Progenitor cell of endocrine pancreas (in vitro differentiated cells): Measurements from ENCODE around the gene ANKS1B. TPM values are rescaled to one million over a fixed set of nuclear protein-coding genes. Genes with fewer than 3 reads are reported as not detected.

Experiments used
- DNase-seq: peaks from one replicate; pipeline ENCODE4 v3.0.0; 2021; ENCODE audit warnings: low spot score; ENCODE audit not compliant: unreplicated experiment
- H3K27ac Mint-ChIP-seq: 2 replicates; pipeline ENCODE4 v1.8.0; 2021; ENCODE audit warnings: mild to moderate bottlenecking, moderate library complexity, mixed read lengths
- H3K27me3 Mint-ChIP-seq: 2 replicates; pipeline ENCODE4 v1.8.0; 2021; ENCODE audit warnings: mixed read lengths
- H3K36me3 Mint-ChIP-seq: 2 replicates; pipeline ENCODE4 v1.8.0; 2022; ENCODE audit warnings: mixed read lengths; ENCODE audit not compliant: insufficient read depth
- H3K4me1 Mint-ChIP-seq: 2 replicates; pipeline ENCODE4 v1.8.0; 2021; ENCODE audit warnings: low read depth, mixed read lengths
- H3K4me3 Mint-ChIP-seq: 2 replicates; pipeline ENCODE4 v1.8.0; 2021; ENCODE audit warnings: low read depth, mild to moderate bottlenecking, moderate library complexity, mixed read lengths
- H3K9me3 Mint-ChIP-seq: 2 replicates; pipeline ENCODE4 v1.8.0; 2021; ENCODE audit warnings: low read depth, mixed read lengths
- total RNA-seq: library from RNA; stranded (reverse); gene quantifications from 2 replicates; pipeline ENCODE4 v1.2.1, GENCODE V29; 2021
- TF ChIP-seq, protein P1 (sequence below): fragments of 200-600 bp; sonication (generic); IDR thresholded peaks from one replicate; pipeline ENCODE4 v1.5.0; 2021; ENCODE audit warnings: antibody characterized with exemption, mild to moderate bottlenecking; ENCODE audit not compliant: unreplicated experiment

The ANKS1B gene
- total RNA-seq, 1 donor from 2014 or later: 10.1 TPM

DNA sequence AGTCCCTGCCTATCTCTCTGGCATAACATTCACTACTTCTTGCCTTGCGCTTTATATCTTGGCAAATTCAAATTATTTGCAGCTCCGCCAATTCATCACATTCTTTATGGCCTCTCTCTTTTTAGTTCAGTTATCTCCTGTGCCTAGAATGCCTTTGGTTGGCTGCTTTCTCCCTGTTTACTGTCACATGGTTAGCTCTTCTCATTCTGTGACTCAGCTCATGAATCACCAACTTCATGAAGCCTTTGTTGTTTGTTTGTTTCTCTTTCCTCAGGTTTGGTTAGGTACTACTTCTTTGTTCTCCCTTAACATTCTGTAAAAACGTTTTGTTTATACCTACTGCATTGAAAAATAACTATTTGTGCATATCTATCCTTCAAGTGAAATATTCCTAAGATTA, 713.7 kb downstream of the ANKS1B start:
- Mint-ChIP-seq H3K4me1 (no peaks in the 10 kb centered on the region), H3K9me3 (peaks cover 20% of the 10 kb centered on the region), H3K4me3 (no peak overlapping the region), H3K27me3 (no peaks in the 10 kb centered on the region), H3K27ac (no peak overlapping the region), H3K36me3 (no peaks in the 10 kb centered on the region)
- DNase-seq: no peak
- TF ChIP-seq, protein P1, sequence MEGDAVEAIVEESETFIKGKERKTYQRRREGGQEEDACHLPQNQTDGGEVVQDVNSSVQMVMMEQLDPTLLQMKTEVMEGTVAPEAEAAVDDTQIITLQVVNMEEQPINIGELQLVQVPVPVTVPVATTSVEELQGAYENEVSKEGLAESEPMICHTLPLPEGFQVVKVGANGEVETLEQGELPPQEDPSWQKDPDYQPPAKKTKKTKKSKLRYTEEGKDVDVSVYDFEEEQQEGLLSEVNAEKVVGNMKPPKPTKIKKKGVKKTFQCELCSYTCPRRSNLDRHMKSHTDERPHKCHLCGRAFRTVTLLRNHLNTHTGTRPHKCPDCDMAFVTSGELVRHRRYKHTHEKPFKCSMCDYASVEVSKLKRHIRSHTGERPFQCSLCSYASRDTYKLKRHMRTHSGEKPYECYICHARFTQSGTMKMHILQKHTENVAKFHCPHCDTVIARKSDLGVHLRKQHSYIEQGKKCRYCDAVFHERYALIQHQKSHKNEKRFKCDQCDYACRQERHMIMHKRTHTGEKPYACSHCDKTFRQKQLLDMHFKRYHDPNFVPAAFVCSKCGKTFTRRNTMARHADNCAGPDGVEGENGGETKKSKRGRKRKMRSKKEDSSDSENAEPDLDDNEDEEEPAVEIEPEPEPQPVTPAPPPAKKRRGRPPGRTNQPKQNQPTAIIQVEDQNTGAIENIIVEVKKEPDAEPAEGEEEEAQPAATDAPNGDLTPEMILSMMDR: no peak

DNA sequence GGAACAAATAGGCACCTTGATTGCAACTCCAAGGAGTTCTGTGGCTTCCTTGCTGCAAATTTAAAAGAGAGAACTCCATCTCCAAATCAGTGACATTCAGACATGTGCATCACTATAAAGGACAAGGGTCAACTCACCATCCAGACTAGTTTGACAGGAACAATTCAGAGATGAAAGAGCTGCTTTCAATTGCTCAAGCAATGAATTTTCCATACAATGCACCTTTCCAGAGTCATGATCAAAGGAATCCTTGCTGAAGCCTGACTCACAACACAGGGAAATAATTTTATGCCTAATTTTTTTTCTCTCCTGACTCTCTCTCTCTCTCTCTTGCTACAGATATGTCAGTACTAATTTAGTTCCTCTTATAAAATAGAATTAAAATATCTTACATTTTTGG, 717.7 kb downstream of the ANKS1B start:
- Mint-ChIP-seq H3K36me3 (no peaks in the 10 kb centered on the region), H3K4me3 (no peak overlapping the region), H3K27ac (no peak overlapping the region), H3K27me3 (no peaks in the 10 kb centered on the region), H3K9me3 (peaks cover 13% of the 10 kb centered on the region), H3K4me1 (no peaks in the 10 kb centered on the region)
- no peak for DNase-seq
- TF ChIP-seq, protein P1: no peak

- no peaks in the 10 kb centered on the region for H3K27me3 Mint-ChIP-seq
- H3K27ac Mint-ChIP-seq: no peak overlapping the region
- H3K4me1 Mint-ChIP-seq: peaks cover 10% of the 10 kb centered on the region
- TF ChIP-seq, protein P1: no peak
- no peaks in the 10 kb centered on the region for H3K36me3 Mint-ChIP-seq
- H3K9me3 Mint-ChIP-seq: peaks cover 5% of the 10 kb centered on the region
- H3K4me3 Mint-ChIP-seq: no peak overlapping the region
- no peak for DNase-seq
Measured at GRCh38 chr12:99265648-99266047, 719.1 kb downstream of the ANKS1B start.

GRCh38 chr12:99261256-99261655, 723.5 kb downstream of the ANKS1B start:
- Mint-ChIP-seq H3K9me3 (peaks cover 5% of the 10 kb centered on the region), H3K4me3 (no peak overlapping the region), H3K27ac (no peak overlapping the region), H3K4me1 (peaks cover 10% of the 10 kb centered on the region), H3K27me3 (no peaks in the 10 kb centered on the region), H3K36me3 (no peaks in the 10 kb centered on the region)
- TF ChIP-seq, protein P1: no peak
- DNase-seq: no peak

DNA sequence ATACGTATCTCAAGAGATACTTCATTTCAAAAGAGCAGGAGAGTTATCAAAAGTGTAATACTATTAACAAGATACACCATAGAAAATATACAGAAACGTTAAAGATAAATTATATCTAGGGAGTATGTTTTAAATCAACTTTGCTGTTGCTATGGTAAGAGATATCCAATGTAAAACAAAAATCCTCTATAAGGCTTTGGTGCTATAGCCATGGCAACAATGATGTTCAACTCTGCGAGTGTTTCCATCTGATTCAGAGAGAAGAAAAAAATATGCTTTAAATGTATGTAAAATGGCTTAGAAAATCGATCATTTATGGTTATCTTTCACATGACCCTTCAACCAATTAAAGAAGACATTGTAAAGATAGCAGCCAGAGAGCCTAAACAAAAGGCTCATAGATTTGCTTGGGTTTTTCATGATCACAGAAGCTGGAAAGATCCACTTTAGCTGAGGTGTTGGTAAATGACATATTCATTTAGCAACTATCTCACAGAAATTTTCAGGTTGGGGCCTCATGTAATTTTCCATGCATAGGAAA, 724.2 kb downstream of the ANKS1B start:
- no peak overlapping the region for H3K27ac Mint-ChIP-seq
- H3K4me3 Mint-ChIP-seq: no peak overlapping the region
- no peaks in the 10 kb centered on the region for H3K36me3 Mint-ChIP-seq
- H3K4me1 Mint-ChIP-seq: peaks cover 10% of the 10 kb centered on the region
- TF ChIP-seq, protein P1: no peak
- H3K27me3 Mint-ChIP-seq: no peaks in the 10 kb centered on the region
- DNase-seq: no peak
- peaks cover 5% of the 10 kb centered on the region for H3K9me3 Mint-ChIP-seq
